SK-N-SH (cell line): ENCODE results near the gene CEP120.

ENCODE experiments used
- ELF1 ChIP-seq: IDR thresholded peaks from 2 replicates; pipeline ENCODE4 v1.4.0; 2012
- EP300 ChIP-seq, 2 experiments: IDR thresholded peaks; 2 replicates each; pipeline versions ENCODE4 v1.4.0 to v1.6.1; 2012; ENCODE audit warnings: borderline replicate concordance in 1 of 2, low read depth in 1 of 2, low read length in 1 of 2
- EZH2phosphoT487 ChIP-seq: fragments of 200-600 bp; sonication (generic); IDR thresholded peaks from 2 replicates; pipeline ENCODE4 v1.6.1; 2017; ENCODE audit warnings: low read depth, mixed run types, mild to moderate bottlenecking, antibody characterized with exemption, moderate library complexity, borderline replicate concordance
- JUND ChIP-seq: IDR thresholded peaks from 2 replicates; pipeline ENCODE4 v1.4.0; 2012
- NRF1 ChIP-seq: IDR thresholded peaks from 2 replicates; pipeline ENCODE4 v1.6.1; 2012; ENCODE audit warnings: low read depth, mild to moderate bottlenecking, low read length
- REST ChIP-seq: IDR thresholded peaks from 2 replicates; pipeline ENCODE4 v1.6.1; 2012; ENCODE audit warnings: mild to moderate bottlenecking, low read depth, low read length, moderate library complexity
- RFX5 ChIP-seq: IDR thresholded peaks from 2 replicates; pipeline ENCODE4 v1.6.1; 2012; ENCODE audit warnings: mild to moderate bottlenecking, improper control_type of control experiment, low read length
- SIN3A ChIP-seq: IDR thresholded peaks from 2 replicates; pipeline ENCODE4 v1.6.1; 2012; ENCODE audit warnings: low read depth, mild to moderate bottlenecking, low read length, moderate library complexity, borderline replicate concordance
- SMC3 ChIP-seq: IDR thresholded peaks from 2 replicates; pipeline ENCODE4 v1.6.1; 2012; ENCODE audit warnings: low read depth, low read length, improper control_type of control experiment
- TEAD4 ChIP-seq: IDR thresholded peaks from 2 replicates; pipeline ENCODE4 v1.4.0; 2012; ENCODE audit warnings: mild to moderate bottlenecking, borderline replicate concordance; ENCODE audit not compliant: insufficient read depth
- USF2 ChIP-seq: fragments of 150-350 bp; IDR thresholded peaks from 2 replicates; pipeline ENCODE4 v1.6.1; 2017; ENCODE audit warnings: antibody characterized with exemption, low read length, low read depth, borderline replicate concordance
- TF ChIP-seq, protein P1 (sequence below): fragments of 200-600 bp; sonication (generic); IDR thresholded peaks from 2 replicates; pipeline ENCODE4 v1.6.1; 2017; ENCODE audit warnings: antibody characterized with exemption, mild to moderate bottlenecking, moderate library complexity
- TF ChIP-seq, protein P2 (sequence below): IDR thresholded peaks from 2 replicates; pipeline ENCODE4 v1.4.0; 2012; ENCODE audit warnings: low read depth, borderline replicate concordance
- TF ChIP-seq, protein P3 (sequence below): IDR thresholded peaks from 2 replicates; pipeline ENCODE4 v1.4.0; 2012; ENCODE audit warnings: low read depth

DNA sequence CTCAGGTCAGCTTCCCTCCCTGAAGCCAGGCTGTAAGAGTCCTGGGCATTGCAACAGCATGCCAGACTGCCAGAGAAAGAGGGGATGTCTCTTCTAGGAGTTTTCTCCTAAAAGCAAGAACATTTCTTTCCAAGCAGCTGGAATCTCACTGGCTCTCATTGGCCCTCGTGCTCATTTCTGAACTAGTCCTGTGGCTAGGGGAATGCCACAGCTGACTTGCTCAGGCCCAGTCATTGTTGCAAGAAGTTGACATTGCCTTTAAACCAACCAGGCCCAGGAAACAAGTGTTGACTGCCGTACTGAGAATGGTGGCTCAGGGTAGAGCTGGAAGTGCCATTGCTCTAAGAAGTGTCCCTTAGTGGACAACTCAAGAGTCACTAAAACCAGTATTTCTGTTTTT is 15.0 kb upstream of the CEP120 start:
- TF ChIP-seq, protein P1, sequence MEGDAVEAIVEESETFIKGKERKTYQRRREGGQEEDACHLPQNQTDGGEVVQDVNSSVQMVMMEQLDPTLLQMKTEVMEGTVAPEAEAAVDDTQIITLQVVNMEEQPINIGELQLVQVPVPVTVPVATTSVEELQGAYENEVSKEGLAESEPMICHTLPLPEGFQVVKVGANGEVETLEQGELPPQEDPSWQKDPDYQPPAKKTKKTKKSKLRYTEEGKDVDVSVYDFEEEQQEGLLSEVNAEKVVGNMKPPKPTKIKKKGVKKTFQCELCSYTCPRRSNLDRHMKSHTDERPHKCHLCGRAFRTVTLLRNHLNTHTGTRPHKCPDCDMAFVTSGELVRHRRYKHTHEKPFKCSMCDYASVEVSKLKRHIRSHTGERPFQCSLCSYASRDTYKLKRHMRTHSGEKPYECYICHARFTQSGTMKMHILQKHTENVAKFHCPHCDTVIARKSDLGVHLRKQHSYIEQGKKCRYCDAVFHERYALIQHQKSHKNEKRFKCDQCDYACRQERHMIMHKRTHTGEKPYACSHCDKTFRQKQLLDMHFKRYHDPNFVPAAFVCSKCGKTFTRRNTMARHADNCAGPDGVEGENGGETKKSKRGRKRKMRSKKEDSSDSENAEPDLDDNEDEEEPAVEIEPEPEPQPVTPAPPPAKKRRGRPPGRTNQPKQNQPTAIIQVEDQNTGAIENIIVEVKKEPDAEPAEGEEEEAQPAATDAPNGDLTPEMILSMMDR: no peak
- no peak for TF ChIP-seq EZH2phosphoT487
- TF ChIP-seq, protein P2, sequence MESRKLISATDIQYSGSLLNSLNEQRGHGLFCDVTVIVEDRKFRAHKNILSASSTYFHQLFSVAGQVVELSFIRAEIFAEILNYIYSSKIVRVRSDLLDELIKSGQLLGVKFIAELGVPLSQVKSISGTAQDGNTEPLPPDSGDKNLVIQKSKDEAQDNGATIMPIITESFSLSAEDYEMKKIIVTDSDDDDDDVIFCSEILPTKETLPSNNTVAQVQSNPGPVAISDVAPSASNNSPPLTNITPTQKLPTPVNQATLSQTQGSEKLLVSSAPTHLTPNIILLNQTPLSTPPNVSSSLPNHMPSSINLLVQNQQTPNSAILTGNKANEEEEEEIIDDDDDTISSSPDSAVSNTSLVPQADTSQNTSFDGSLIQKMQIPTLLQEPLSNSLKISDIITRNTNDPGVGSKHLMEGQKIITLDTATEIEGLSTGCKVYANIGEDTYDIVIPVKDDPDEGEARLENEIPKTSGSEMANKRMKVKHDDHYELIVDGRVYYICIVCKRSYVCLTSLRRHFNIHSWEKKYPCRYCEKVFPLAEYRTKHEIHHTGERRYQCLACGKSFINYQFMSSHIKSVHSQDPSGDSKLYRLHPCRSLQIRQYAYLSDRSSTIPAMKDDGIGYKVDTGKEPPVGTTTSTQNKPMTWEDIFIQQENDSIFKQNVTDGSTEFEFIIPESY: no peak
- no peak for TF ChIP-seq USF2
- TF ChIP-seq JUND: no peak
- TF ChIP-seq RFX5: no peak
- no peak for TF ChIP-seq TEAD4
- TF ChIP-seq SIN3A: no peak
- TF ChIP-seq EP300 (IDR thresholded peaks at IDR 0.05; ENCODE audit: borderline replicate concordance in 1 of 2, low read depth in 1 of 2, low read length in 1 of 2): no peak
- no peak for TF ChIP-seq SMC3
- no peak for TF ChIP-seq NRF1
- TF ChIP-seq, protein P3, sequence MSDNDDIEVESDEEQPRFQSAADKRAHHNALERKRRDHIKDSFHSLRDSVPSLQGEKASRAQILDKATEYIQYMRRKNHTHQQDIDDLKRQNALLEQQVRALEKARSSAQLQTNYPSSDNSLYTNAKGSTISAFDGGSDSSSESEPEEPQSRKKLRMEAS: no peak
- TF ChIP-seq ELF1: no peak
- TF ChIP-seq REST: no peak
